SK-N-SH (cell line): ENCODE results near the gene IL10RA. TPM values are rescaled to one million over a fixed set of nuclear protein-coding genes. Genes with fewer than 3 reads are reported as not detected.

ENCODE experiments used
- CTCF ChIA-PET: fragments of 300-600, 350-600 bp; formaldehyde crosslinking; extraction: SDS; loops from one replicate; lab custom pipeline; 2021; lab: Yijun Ruan, JAX
- POLR2A ChIA-PET: fragments of 350-600 bp; sonication (Branson Sonifier 250); formaldehyde crosslinking; extraction: SDS; loops from one replicate; lab custom pipeline; 2020; ENCODE audit warnings: antibody characterized with exemption, inconsistent platforms; lab: Yijun Ruan, JAX
- DNase-seq: peaks from one replicate; pipeline ENCODE4 v3.0.0; 2012
- H2AFZ ChIP-seq: fragments of 200-600 bp; sonication (generic); 2 replicates; pipeline ENCODE4 v1.8.1; 2016; ENCODE audit warnings: antibody characterized with exemption, mild to moderate bottlenecking, low read depth
- H3F3A ChIP-seq: fragments of 200-600 bp; sonication (generic); replicated peaks from 2 replicates; pipeline ENCODE3; 2016; ENCODE audit warnings: antibody characterized with exemption, mild to moderate bottlenecking; ENCODE audit not compliant: insufficient read depth
- H3K27ac ChIP-seq, 2 experiments: fragments of 200-500 bp in 1 of 2; fragments of 200-600 bp in 1 of 2; sonication (Bioruptor generic) in 1 of 2; sonication (generic), shearing (Covaris generic) in 1 of 2; 2 replicates each; pipeline versions ENCODE4 v1.5.1 to v1.6.1; 2014 to 2016; ENCODE audit warnings: low read depth in 2 of 2, inconsistent platforms in 1 of 2, low read length in 1 of 2, mild to moderate bottlenecking in 1 of 2, mixed read lengths in 1 of 2
- H3K27me3 ChIP-seq: fragments of 200-600 bp; sonication (generic), shearing (Covaris generic); 2 replicates; pipeline ENCODE4 v1.6.1; 2016; ENCODE audit warnings: mixed run types; ENCODE audit not compliant: insufficient read depth
- H3K36me3 ChIP-seq, 2 experiments: fragments of 200-500 bp in 1 of 2; fragments of 200-600 bp in 1 of 2; sonication (Bioruptor generic) in 1 of 2; sonication (generic) in 1 of 2; replicated peaks in 1 of 2; 2 replicates each; pipeline versions ENCODE3 to v1.5.1; 2014 to 2016; ENCODE audit warnings: low read length in 1 of 2, mild to moderate bottlenecking in 1 of 2; ENCODE audit not compliant: insufficient read depth in 2 of 2, control insufficient read depth in 1 of 2
- H3K4me1 ChIP-seq, 2 experiments: fragments of 200-500 bp in 1 of 2; fragments of 200-600 bp in 1 of 2; sonication (Bioruptor generic) in 1 of 2; sonication (generic), shearing (Covaris generic) in 1 of 2; 2 replicates each; pipeline versions ENCODE4 v1.5.1 to v1.6.1; 2014 to 2016; ENCODE audit warnings: low read depth in 1 of 2, low read length in 1 of 2, mixed run types in 1 of 2; ENCODE audit not compliant: insufficient read depth in 2 of 2, control insufficient read depth in 1 of 2
- H3K4me2 ChIP-seq: fragments of 200-600 bp; sonication (generic), shearing (Covaris generic); 2 replicates; pipeline ENCODE4 v1.6.1; 2017; ENCODE audit warnings: mixed run types
- H3K4me3 ChIP-seq, 2 experiments: fragments of 200-500 bp in 1 of 2; fragments of 200-600 bp in 1 of 2; sonication (Bioruptor generic) in 1 of 2; sonication (generic), shearing (Covaris generic) in 1 of 2; 2 replicates each; pipeline versions ENCODE4 v1.5.1 to v1.8.1; 2014 to 2016; ENCODE audit warnings: low read depth in 2 of 2, inconsistent platforms in 1 of 2, low read length in 1 of 2, mild to moderate bottlenecking in 1 of 2, mixed read lengths in 1 of 2, moderate library complexity in 1 of 2
- H3K79me2 ChIP-seq: fragments of 200-600 bp; sonication (generic); 2 replicates; pipeline ENCODE4 v1.8.1; 2017; ENCODE audit warnings: mild to moderate bottlenecking; ENCODE audit not compliant: insufficient read depth
- H3K9ac ChIP-seq: fragments of 200-600 bp; sonication (generic); 2 replicates; pipeline ENCODE4 v1.6.1; 2017; ENCODE audit warnings: mixed run types
- H3K9me2 ChIP-seq: fragments of 200-600 bp; sonication (generic); 2 replicates; pipeline ENCODE4 v1.6.1; 2017; ENCODE audit warnings: mixed run types
- H3K9me3 ChIP-seq: fragments of 200-600 bp; sonication (generic); 2 replicates; pipeline ENCODE4 v1.6.1; 2017; ENCODE audit warnings: mixed run types, mild to moderate bottlenecking, moderate library complexity
- H4K20me1 ChIP-seq: fragments of 200-600 bp; sonication (generic); 2 replicates; pipeline ENCODE4 v1.6.1; 2017; ENCODE audit warnings: mild to moderate bottlenecking, mixed run types; ENCODE audit not compliant: insufficient read depth
- ELF1 ChIP-seq: IDR thresholded peaks from 2 replicates; pipeline ENCODE4 v1.4.0; 2012
- EZH2phosphoT487 ChIP-seq: fragments of 200-600 bp; sonication (generic); IDR thresholded peaks from 2 replicates; pipeline ENCODE4 v1.6.1; 2017; ENCODE audit warnings: low read depth, mixed run types, mild to moderate bottlenecking, antibody characterized with exemption, moderate library complexity, borderline replicate concordance
- FOSL2 ChIP-seq: IDR thresholded peaks from 2 replicates; pipeline ENCODE4 v1.4.0; 2012; ENCODE audit warnings: low read depth, mild to moderate bottlenecking, moderate library complexity, borderline replicate concordance
- FOXJ3 ChIP-seq: sonication (generic); formaldehyde crosslinking; IDR thresholded peaks from 2 replicates; pipeline ENCODE4 v1.5.1; 2020; ENCODE audit warnings: mild to moderate bottlenecking, missing genetic modification reagents
- IRF3 ChIP-seq: fragments of 150-350 bp; IDR thresholded peaks from 2 replicates; pipeline ENCODE4 v1.6.1; 2016; ENCODE audit warnings: mild to moderate bottlenecking, low read depth, low read length
- MAX ChIP-seq: IDR thresholded peaks from 2 replicates; pipeline ENCODE4 v1.4.0; 2012; ENCODE audit warnings: low read depth
- MXI1 ChIP-seq: IDR thresholded peaks from 2 replicates; pipeline ENCODE4 v1.6.1; 2012; ENCODE audit warnings: mild to moderate bottlenecking, low read depth, low read length, improper control_type of control experiment
- NRF1 ChIP-seq: IDR thresholded peaks from 2 replicates; pipeline ENCODE4 v1.6.1; 2012; ENCODE audit warnings: low read depth, mild to moderate bottlenecking, low read length
- PBX3 ChIP-seq: IDR thresholded peaks from 2 replicates; pipeline ENCODE4; 2012
- RAD21 ChIP-seq: IDR thresholded peaks from 2 replicates; pipeline ENCODE4 v1.6.1; 2012; ENCODE audit warnings: mild to moderate bottlenecking, low read length
- REST ChIP-seq: IDR thresholded peaks from 2 replicates; pipeline ENCODE4 v1.6.1; 2012; ENCODE audit warnings: mild to moderate bottlenecking, low read depth, low read length, moderate library complexity
- USF2 ChIP-seq: fragments of 150-350 bp; IDR thresholded peaks from 2 replicates; pipeline ENCODE4 v1.6.1; 2017; ENCODE audit warnings: antibody characterized with exemption, low read length, low read depth, borderline replicate concordance
- WGBS: methylation state at CpG from one replicate; pipeline ENCODE4 v1.1.6; 2017; ENCODE audit warnings: low lambda C conversion rate; 5-methylcytosine and 5-hydroxymethylcytosine counted together
- polyA plus RNA-seq, 3 experiments: library from polyadenylated mRNA; depleted of rRNA; stranded (reverse); fragments of >200 nt; gene quantifications; 2 replicates each; pipeline ENCODE4 v1.2.3, GENCODE V29; 2012

IL10RA gene
- polyA plus RNA-seq, 1 of the 3 experiments (the other 2 are of a cell fraction) = not detected

- ChIA-PET POLR2A (no interaction called here), CTCF (interaction anchor here (1.5 kb wide), 1 partner anchor 166 kb away, joined by 4 read pairs; no protein-coding TSS in a partner anchor)
- DNase-seq = no peak
- WGBS = 37% methylated on average over 4 of the region's 4 CpGs
- peaks cover 0 to 7% of the 10 kb centered on the region in 2 experiments; a peak in 1 of 4 replicates for H3K4me1 ChIP-seq
- no peak overlapping the region for H3K4me3 ChIP-seq
- H4K20me1 ChIP-seq = no peaks in the 10 kb centered on the region
- H3K4me2 ChIP-seq = no peak overlapping the region
- H3K36me3 ChIP-seq = no peaks in the 10 kb centered on the region
- H3K27ac ChIP-seq = no peak overlapping the region
- peaks cover 11% of the 10 kb centered on the region; the same call in 1 of the 2 replicates for H3K27me3 ChIP-seq
- no peaks in the 10 kb centered on the region for H3F3A ChIP-seq
- no peak overlapping the region for H3K9ac ChIP-seq
- no peak overlapping the region for H2AFZ ChIP-seq
- no peaks in the 10 kb centered on the region for H3K79me2 ChIP-seq
- H3K9me3 ChIP-seq = no peaks in the 10 kb centered on the region
- TF ChIP-seq FOXJ3 (CRISPR knock-in tag) = no peak
- no peak for TF ChIP-seq RAD21
- no peak for TF ChIP-seq FOSL2
- no peak for TF ChIP-seq NRF1
- TF ChIP-seq REST = no peak
- TF ChIP-seq MXI1 = no peak
- TF ChIP-seq PBX3 = no peak
- no peak for TF ChIP-seq IRF3
- no peak for TF ChIP-seq EZH2phosphoT487
- TF ChIP-seq ELF1 = no peak
- no peak for TF ChIP-seq MAX
- TF ChIP-seq USF2 = no peak
- TF ChIP-seq, all 33 proteins: peak for 0
- H3K9me2 ChIP-seq = no peaks in the 10 kb centered on the region
Observed at GRCh38 chr11:117984476-117984875, 1.7 kb upstream of the IL10RA start.
